ENCODE measurements around the gene TMEM198.

The TMEM198 gene

DNA sequence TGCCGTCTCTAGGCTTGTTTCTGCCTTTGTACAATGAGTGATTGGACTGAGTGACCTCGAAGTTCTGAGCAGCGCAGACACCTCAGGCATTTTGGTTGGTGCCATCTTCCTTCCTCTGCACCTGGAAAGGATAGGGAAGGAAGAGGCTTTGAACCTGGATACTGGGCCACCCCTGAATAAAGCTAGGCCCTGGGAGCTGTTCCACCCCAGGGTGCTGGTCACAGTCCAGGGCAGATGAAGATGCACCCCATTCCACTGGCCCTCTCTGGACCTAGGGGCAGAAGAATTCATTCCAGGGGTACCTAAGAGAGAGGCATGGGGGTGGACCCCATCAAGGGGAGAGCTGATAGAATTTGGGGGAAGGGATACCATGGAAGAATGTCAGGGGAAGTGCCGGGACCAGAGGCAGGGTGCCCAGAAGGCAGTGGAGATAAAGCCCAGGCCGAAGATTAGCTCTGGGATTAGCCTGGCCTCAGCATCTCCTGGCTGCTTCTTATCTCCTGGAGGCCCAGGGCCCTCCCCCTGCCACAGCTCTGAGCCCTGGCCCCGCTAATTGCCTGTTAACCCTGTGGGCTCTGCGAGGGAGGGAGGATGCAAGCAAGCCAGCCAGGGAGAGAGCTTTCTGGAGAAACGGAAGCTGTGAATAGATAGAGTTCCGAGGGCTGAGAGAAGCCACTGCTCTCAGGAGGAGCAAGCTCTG lies 18.1 kb upstream of the TMEM198 start:
- no peak for DNase-seq (ENCODE audit: low spot score)

DNA sequence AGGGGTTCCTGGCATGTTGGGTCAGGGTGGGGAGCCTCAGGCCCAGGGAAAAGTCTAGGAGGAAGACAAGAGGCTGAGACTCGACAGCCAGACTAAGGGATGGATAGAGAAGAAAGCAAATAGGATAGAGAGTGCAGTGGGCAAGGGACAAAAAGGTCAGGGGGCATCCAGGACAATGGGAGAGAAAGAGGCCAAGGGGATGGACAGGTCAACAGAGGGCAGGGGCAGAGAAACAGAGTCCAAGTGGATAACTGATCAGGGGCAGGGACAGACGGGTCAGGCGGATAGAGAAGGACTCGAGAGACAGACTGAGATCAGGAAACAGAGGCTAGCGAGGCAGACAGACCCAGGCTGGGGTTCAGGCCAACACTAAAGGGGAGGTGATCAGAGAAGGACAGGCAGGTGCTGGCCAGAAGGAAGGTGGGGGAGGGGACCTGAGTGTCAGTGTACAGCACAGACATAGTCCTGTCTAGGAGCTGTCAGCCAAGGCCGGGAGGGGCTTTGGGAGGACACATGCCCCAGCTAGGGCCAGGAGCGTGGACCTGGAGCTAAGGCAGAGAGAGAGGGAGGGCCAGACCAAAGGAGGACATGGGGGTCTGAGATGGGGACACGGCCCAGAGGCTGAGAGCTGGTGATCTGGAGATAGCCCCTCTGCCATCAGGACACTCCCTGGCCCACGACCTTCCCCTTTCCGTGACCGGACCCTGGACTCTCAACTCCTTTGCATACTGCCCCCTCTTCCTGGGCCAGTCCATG lies 17.3 kb upstream of the TMEM198 start:
- DNase-seq (ENCODE audit: low spot score): no peak

DNA sequence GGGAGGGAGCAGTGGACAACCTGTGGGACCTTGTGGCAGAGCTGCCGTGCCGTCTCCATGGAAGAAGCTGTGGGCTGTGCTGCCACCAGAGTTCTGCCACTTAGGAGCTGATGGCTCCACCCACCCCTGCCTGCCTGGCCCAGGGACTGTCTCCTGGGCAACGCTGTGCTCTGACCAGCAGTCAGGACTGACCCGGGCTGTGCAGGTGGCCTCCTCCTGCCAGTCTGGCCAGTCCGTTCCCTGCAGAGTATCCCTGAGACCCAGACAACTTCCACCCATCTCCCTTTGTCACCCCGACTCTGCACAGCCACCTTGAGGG lies 16.8 kb upstream of the TMEM198 start:
- DNase-seq (ENCODE audit: low spot score): no peak

DNA sequence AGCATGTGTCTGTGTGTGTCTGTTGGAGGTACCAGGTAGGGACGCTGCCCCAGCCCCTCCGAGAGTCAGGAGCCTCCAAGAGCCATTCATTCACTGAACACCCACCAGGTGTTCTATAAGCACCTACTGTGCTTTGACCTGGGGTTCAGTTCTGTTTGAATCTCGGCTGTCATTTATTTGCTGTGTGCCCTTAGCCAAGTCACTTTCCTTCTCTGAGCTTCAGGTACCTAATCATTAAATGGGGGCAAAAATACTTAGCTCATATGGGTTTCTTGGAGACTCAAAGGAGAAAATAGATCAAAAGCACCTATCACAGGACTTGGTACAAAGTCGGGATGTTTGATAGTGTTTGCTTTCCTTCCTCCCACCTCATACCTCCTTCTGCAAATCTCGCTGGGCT lies 16.4 kb upstream of the TMEM198 start:
- no peak for DNase-seq (ENCODE audit: low spot score)

DNA sequence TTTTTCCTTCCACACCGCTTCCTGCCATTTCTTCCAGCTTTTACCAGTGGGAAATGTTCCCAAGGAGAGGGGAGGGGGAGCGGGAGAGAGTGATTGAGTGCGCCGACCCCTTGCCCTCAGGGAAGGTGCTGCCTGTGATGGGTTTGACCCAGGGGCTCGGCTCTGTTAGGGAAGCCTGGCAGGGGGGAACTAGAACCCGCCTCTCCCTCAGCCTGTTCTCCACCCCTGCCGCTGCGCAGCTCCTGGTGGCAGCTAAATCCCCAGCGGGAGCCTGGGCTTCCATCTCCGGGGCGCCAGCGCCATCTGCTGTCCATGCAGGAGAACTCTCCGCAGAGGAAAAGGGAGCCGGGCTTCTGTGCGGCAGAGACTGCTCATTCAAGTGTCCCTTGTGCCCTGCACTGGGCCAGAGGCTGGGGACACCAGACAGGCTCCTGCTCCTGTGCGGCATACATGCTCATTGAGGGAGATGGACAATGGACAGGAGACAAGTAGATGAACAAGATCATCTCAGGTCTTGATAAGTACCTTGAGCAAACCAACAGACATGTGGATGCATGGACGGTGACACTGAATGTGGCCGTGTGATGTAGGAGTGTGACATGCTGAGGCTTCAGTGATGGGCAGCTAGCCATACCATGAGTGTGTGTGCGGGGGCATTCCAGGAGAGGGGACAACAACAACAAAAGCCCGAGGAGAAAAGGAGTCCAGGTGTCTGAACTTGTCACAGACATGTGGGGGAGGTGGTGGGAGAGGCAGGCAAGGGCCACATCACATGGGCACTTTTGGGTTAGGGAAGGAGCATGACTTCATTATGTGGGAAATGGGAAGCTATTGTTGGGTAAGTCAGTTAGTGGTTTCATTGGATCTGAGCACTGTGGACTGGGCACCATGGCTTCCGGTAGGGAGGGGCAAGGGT lies 13.5 kb upstream of the TMEM198 start:
- peak; percentile 84 for DNase-seq (ENCODE audit: low spot score)

DNA sequence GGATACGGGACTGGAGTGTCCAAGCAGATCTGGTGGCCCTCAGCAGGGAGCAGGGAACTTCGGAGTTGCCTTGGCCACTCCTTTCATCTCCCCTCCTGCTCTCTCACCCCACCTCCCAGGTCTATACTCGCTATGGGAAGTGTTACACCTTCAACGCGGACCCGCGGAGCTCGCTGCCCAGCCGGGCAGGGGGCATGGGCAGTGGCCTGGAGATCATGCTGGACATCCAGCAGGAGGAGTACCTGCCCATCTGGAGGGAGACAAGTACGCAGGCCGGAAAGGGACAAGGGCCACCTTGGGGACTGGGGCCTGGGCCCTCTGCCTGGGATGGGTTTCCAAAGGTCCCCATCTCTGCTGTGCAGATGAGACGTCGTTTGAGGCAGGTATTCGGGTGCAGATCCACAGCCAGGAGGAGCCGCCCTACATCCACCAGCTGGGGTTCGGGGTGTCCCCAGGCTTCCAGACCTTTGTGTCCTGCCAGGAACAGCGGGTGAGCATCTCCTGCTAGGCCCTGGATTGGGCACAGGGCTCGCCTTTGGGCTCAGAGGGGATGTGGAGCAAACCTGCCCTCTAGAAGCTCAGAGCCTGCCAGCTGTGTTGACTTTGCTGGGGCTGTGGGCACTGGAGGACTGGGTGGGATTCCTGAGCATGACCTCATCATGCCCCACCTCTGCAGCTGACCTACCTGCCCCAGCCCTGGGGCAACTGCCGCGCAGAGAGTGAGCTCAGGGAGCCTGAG lies 12.0 kb upstream of the TMEM198 start:
- DNase-seq (ENCODE audit: low spot score): no peak

DNA sequence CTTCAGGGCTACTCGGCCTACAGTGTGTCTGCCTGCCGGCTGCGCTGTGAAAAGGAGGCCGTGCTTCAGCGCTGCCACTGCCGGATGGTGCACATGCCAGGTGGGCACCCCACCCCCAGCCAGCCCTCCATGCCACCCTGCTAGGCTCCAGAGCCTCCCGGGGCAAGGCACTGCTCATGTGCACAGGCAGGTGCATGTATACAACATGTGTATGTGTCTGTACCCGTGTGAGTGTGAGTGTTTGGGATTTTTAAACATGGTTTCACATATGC lies 11.5 kb upstream of the TMEM198 start:
- DNase-seq (ENCODE audit: low spot score): no peak

DNA sequence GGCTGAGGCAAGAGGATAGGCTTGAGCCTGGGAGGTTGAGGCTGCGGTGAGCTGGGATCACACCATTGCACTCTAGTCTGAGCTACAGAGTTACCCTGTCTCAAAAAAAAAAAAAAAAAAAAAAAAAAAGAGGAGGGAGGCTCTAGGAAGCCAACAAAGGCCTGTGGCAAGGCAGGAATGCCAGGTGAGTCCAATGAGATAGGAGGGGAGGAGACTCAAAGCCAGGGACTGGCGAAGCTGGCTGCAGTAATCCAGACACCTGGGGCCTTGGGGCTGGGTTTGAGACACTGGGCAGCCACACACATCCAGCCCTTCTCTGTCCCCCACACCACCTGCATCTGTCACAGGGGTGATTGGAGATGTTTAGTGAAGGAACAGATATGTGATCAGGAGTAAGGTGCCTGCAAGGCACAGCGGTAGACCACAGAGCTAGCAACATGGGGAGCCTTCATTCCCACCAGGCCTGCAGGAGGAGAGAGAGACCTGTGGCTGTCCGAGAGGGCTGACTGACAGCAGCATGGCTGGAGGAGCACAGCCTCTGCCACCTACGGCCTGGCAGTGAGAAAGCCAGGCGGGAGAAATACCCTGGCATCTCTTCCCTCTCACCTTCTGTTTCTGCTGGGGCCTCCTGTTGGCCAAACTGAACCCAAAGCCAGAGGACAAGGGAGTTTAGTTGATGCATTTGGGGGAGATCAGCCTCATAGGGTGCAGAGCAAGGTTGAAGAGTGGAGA lies 9.7 kb upstream of the TMEM198 start:
- DNase-seq (ENCODE audit: low spot score): no peak

DNA sequence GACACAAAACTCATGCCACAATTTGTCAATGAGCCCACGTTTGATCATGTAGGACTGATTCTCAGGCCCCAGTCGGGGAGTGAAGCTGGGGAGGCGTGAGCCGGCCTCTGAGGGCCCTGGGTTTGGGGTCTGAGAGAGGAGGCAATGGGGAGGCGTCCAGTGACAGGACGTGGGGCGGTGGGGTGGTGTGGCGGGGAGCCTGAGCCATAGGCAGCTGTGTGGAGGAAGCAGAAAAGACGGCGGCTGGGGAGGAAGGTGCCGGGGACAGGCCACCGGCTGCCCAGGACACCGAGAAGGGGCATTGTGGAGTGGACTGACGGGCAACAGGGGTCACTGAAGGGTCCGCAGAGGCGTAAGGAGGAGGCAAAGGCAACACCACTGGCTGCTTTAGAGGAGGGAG lies 7.4 kb upstream of the TMEM198 start:
- DNase-seq (ENCODE audit: low spot score): no peak

DNA sequence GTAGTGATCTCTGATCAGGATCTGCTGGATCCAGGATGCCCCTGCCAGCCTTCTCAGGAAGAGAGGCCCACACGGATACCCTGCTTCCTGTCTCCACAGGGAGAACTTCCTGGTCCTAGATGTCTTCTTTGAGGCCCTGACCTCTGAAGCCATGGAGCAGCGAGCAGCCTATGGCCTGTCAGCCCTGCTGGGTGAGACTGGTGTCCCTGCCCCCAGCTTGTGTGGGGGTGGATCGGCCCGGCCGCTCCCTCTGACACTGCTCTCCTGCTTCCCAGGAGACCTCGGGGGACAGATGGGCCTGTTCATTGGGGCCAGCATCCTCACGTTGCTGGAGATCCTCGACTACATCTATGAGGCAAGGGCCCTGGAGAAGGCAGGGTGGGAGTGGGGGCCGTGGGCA lies 6.9 kb upstream of the TMEM198 start:
- no peak for DNase-seq (ENCODE audit: low spot score)

DNA sequence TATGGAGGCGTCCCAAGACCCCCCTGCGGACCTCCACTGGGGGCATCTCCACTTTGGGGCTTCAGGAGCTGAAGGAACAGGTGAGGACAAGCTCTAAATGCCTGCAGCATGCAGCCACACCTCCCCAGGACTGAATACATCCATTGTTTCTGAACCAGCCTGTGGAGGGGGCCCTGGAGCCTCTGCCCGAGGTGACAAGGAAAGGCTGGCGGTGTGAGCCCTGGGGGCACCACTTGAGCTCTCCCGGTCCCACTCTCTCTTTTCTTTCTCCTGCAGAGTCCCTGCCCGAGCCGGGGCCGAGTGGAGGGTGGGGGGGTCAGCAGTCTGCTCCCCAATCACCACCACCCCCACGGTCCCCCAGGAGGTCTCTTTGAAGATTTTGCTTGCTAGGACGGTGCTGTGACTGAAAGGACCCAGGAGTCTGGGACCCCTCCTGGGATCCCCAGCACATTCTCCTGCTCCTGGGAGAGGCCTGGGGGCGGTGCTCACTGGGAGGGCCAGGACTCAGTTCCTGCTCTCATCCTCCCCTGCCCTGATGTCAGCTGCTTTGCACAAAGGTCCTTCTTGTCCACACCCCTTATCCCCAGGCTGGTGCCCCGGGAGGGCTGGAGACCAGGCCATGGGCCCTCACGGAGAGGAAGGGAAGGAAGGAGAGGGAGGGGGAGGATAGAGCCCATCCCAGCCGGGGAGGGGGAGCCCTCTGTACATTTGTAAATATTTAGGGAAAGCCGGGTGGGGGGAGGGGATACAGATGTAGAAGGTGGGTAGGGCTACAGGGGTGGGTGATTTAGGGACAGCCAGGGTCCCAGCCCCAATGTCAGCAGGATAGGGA lies 6.0 kb upstream of the TMEM198 start:
- no peak for DNase-seq (ENCODE audit: low spot score)

DNA sequence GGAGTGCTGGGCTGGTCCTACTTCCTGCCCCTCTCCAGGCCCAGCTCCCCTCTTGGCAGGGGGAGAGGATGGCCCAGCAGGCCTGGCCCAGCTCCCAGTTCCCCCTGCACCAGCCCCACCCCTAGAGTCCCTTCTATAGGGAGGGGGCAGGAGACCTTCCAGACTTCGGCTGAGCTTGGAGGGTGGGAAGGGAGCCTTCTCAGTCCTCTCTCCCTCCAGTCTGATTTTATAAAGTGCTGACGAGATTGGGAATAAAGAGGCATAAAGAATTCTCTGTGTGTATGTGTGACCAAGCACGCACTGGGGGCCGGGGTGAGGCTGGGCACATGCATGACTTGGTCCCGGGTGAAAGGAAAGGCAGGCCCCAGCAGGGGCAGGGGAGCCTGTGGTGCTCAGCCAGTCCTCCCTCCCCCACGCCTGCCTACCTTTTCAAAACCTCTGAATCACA lies 5.3 kb upstream of the TMEM198 start:
- DNase-seq (ENCODE audit: low spot score): no peak

DNA sequence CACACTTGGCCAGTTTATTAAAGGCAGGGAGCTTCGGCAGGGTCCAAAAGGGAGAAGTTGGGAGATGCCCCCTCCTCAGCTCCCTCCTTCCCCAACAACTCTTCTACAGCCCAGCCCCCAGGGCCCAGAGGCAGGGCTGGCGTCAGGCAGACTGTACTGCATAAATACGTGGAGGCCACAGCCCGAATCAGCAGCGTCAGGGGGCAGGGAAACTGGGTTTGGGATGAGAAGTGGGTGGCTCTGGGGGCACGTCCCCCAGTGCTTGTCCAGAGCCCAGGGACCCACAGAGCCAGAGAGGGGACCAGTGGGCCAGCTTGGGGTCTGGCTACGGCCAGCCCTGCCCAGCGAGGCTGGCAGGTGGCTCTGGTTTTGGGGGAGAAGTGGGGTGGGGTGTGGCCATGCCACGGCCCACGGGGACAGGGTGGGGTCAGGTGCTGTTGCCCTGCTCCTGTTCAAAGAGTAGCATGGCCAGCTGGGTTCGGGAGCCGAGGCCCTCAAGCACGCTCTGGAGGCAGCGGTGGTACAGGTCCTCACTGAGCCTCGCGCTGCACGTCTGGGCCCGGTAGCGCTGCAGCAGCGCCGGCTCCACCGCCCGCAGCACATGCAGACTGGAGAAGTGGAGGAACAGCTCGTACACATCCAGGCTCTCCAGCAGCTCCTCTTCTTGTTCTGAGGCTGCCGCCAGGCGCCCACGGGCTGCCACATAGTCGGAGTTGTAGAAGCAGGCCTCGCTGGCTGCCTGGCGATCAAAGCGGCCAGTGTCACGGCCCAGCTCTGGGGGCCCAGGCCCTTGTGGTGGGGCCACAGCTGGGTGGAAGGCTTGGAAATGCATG lies 4.7 kb upstream of the TMEM198 start:
- no peak for DNase-seq (ENCODE audit: low spot score)

DNA sequence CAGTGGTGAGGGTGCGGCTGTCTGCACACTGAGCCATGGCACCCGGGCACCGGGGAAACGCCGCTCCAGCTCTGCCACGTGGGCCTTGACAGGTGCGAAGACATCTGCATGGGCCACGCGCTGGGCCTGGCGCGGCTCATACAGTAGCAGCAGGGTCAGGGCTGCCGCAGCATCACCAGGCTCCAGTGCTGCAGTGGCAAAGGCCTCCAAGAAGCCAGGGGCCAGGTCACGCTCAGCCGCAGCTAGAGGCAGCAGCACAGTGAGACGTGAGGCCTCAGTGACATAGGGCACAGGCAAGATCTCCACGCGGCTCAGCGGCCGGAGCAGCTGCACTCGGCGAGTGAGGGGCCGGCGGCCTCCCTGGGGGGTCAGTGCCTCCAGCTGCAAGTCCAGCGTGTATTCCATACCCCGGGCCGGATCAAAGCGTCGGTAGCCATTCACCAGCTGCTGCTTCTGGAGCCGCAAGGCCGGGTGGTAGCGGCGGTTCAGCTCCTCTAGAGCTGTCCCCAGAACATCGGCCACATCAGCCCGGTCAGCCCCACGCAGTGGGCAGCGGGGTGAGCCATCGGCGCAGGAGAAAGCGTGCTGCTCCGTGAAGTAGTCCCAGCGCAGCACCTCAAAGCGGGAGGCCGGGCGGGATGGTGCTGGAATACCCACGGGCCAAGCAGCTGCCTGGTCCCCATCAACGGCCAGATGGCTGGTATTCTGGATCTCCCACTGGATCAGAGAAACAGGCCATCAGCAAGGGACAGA lies 3.7 kb upstream of the TMEM198 start:
- DNase-seq (ENCODE audit: low spot score): no peak

DNA sequence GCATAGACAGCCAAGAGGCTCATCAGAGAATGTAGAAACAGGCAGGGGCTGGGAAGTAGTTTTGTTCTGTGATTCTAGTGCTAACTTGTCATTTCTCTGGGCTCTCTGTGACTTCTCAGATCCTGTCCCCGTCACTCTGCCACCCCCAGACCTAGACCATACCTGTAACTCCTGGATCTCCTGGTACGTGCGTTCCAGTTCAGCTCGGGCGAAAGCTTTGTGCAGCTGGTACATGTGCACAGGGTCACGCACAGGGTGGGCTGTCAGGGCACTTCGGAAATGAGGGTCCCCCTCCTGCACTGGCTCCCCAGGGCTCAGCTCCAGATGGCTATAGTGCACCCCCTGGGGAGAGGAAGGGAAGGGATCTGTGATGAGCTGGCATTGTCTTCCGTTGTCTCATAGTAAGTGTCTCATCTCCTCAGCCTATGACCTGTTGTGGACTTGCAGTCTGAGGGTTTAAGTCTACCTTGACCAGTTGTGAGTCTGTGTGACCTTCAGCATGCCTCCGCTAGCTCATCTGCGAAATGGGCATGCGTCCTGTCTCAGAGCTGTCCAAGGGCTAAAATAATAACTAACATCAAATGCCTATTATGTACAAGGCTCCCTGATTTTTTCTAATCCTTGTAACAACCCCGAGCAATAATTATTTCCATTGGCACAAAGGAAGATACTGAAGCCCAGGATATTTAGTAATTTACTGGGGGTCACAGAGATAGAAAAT lies 2.9 kb upstream of the TMEM198 start:
- DNase-seq (ENCODE audit: low spot score): no peak

DNA sequence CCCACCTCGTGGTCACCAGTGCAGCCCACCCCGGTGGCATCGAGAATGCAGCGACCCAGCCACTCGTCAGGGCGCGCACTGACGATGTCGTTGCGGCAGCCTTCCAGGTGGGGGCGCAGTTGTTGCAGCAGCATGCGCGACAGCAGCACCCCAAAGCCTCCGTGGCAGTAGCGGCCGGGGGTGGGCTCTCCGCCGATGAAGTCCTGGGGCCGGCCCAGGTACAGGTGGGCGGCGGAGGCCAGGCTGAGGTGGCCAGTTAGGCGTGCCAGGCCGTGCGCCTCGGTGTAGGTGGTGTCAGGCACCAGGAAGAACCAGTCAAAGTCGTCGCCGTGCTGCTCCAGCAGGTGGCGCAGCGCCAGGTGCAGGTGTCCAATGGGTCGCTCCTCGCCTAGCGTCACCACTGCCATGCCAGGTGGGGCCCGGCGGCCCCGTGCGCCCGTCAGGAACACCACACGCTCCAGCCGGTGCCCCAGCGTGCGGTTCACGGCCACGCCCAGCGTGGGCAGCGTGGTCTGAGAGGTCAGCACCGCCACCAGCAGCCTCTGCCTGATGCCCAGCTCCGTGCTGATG lies 2.1 kb upstream of the TMEM198 start:
- DNase-seq (ENCODE audit: low spot score): peak; percentile 91

DNA sequence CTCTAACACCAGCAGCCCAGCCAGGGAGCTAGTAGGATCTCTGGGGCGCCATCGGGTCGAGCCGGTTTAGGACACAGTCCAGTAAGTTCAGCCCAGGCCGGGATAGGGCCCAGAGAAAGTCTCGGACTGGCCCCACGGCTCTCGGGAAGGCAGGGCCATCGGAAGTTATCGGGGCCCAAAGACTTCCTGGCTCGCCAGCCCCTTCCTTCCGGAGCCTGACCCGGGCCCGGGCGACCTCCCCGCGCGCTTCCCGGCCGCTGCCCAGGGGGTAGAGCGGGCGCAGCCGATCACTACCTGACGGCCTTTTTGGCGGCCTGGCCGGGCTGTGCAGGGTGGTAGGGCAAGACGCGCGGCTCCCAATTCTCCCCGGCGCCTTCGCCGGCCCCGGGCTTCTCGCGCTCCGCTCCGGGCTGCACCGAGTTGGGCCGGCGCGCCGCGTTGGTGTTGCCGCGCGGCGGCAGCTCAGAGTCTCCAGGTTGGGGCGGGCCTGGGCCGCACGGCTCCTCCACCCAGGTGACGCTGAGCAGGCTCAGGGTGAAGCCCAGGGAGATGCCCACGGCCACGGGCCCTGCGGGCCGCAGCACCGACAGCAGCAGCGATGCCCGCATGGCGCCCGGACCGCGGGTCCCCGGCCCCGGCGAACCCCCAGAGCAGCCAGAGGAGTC lies 765 bp upstream of the TMEM198 start:
- DNase-seq (ENCODE audit: low spot score): peak; percentile 34

DNA sequence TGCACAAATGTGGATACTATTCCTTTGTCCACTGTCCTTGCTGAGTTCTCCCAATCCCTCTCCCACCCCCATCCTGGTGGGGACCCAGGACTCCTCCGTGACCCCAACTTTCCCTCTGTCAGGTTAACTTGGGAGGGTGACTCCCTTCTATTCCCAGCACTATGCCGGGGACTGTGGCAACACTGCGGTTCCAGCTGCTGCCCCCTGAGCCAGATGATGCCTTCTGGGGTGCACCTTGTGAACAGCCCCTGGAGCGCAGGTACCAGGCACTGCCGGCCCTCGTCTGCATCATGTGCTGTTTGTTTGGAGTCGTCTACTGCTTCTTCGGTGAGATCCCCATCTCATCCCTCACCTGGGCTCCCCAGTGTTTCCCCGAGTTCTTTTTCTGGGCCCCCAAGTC lies 739 bp downstream of the TMEM198 start:
- DNase-seq (ENCODE audit: low spot score): no peak
